ENCODE data around the gene FGF1. TPM values are rescaled to one million over a fixed set of nuclear protein-coding genes. Genes with fewer than 3 reads are reported as not detected.
A peak's percentile ranks its signal among the peaks of the same experiment; 100 is the strongest.

The FGF1 gene
- total RNA-seq, 1 donor from 2014 or later: 2.7 TPM

- TF ChIP-seq CTCF (conservative IDR thresholded peaks at IDR 0.05): peak; percentile 71
- DNase-seq (ENCODE audit: extremely low spot score, unreplicated experiment): no peak
- Mint-ChIP-seq H3K36me3 (no peaks in the 10 kb centered on the region), H3K4me1 (ENCODE audit: unreplicated experiment) (peaks cover 23% of the 10 kb centered on the region), H3K9me3 (no peaks in the 10 kb centered on the region), H3K27ac (no peak overlapping the region), H3K4me3 (no peak overlapping the region), H3K27me3 (peaks cover 3% of the 10 kb centered on the region)
Measured at GRCh38 chr5:142716963-142717362, 31.1 kb upstream of the FGF1 start.

GRCh38 chr5:142715291-142715690 is 29.4 kb upstream of the FGF1 start:
- H3K9me3 Mint-ChIP-seq: no peaks in the 10 kb centered on the region
- no peak for TF ChIP-seq CTCF (conservative IDR thresholded peaks at IDR 0.05)
- no peak overlapping the region for H3K4me3 Mint-ChIP-seq
- peaks cover 3% of the 10 kb centered on the region for H3K27me3 Mint-ChIP-seq
- no peaks in the 10 kb centered on the region for H3K36me3 Mint-ChIP-seq
- peaks cover 19% of the 10 kb centered on the region for H3K4me1 Mint-ChIP-seq (ENCODE audit: unreplicated experiment)
- H3K27ac Mint-ChIP-seq: no peak overlapping the region
- no peak for DNase-seq (ENCODE audit: extremely low spot score, unreplicated experiment)

- H3K4me3 Mint-ChIP-seq: peak overlapping the region; percentile 81
- no peaks in the 10 kb centered on the region for H3K9me3 Mint-ChIP-seq
- H3K27ac Mint-ChIP-seq: no peak overlapping the region
- peak; percentile 99 for TF ChIP-seq CTCF (conservative IDR thresholded peaks at IDR 0.05)
- H3K36me3 Mint-ChIP-seq: no peaks in the 10 kb centered on the region
- peak; percentile 89 for DNase-seq (ENCODE audit: extremely low spot score, unreplicated experiment)
- H3K27me3 Mint-ChIP-seq: peaks cover 3% of the 10 kb centered on the region
- H3K4me1 Mint-ChIP-seq (ENCODE audit: unreplicated experiment): peaks cover 4% of the 10 kb centered on the region
Measured at GRCh38 chr5:142713121-142713706, 27.3 kb upstream of the FGF1 start.

GRCh38 chr5:142703153-142703552 is 17.3 kb upstream of the FGF1 start:
- Mint-ChIP-seq H3K27ac (no peak overlapping the region), H3K27me3 (peaks cover 2% of the 10 kb centered on the region), H3K4me3 (no peak overlapping the region), H3K4me1 (ENCODE audit: unreplicated experiment) (peaks cover 1% of the 10 kb centered on the region), H3K9me3 (no peaks in the 10 kb centered on the region), H3K36me3 (no peaks in the 10 kb centered on the region)
- TF ChIP-seq CTCF (conservative IDR thresholded peaks at IDR 0.05): no peak
- DNase-seq (ENCODE audit: extremely low spot score, unreplicated experiment): no peak

- Mint-ChIP-seq H3K9me3 (no peaks in the 10 kb centered on the region), H3K36me3 (no peaks in the 10 kb centered on the region), H3K27me3 (peaks cover 2% of the 10 kb centered on the region), H3K4me3 (no peak overlapping the region), H3K4me1 (ENCODE audit: unreplicated experiment) (peaks cover 9% of the 10 kb centered on the region), H3K27ac (no peak overlapping the region)
- no peak for TF ChIP-seq CTCF (conservative IDR thresholded peaks at IDR 0.05)
- no peak for DNase-seq (ENCODE audit: extremely low spot score, unreplicated experiment)
Measured at GRCh38 chr5:142701673-142702311, 15.9 kb upstream of the FGF1 start.

Measured in type B pancreatic cell (in vitro differentiated cells).